NCI-H345 treated with DMSO at 0.1 percent for 48 hours (cell line): Measurements from ENCODE around the gene KCNAB1.
"Not testable (repeated sequence)": the region's sequence is repeated elsewhere in the genome, so short reads cannot be mapped to it uniquely, and the experiment has no call there.

ENCODE experiments used
- DNase-seq: peaks from one replicate; lab custom pipeline; 2025; ENCODE audit not compliant: unreplicated experiment; lab: John Stamatoyannopoulos, UW

The KCNAB1 gene

GRCh38 chr3:156120528-156121251 is at the start of gene KCNAB1:
Gene KCNAB1, plus strand, starts transcription at chr3:156120578.
- DNase-seq, result no peak

GRCh38 chr3:156071031-156071430 is 49.3 kb upstream of the KCNAB1 start:
- DNase-seq, result no peak

- DNase-seq, result not testable (repeated sequence)
Observed at GRCh38 chr3:156072950-156073657, 47.3 kb upstream of the KCNAB1 start.

GRCh38 chr3:156090126-156090525 is 30.3 kb upstream of the KCNAB1 start:
- DNase-seq, result no peak

- no peak for DNase-seq
Observed at GRCh38 chr3:156093964-156094363, 26.4 kb upstream of the KCNAB1 start.

- DNase-seq, result no peak
Observed at GRCh38 chr3:156094391-156094790, 26.0 kb upstream of the KCNAB1 start.

- DNase-seq, result not testable (repeated sequence)
Observed at GRCh38 chr3:156095652-156096051, 24.7 kb upstream of the KCNAB1 start.

- no peak for DNase-seq
Observed at GRCh38 chr3:156098437-156099035, 21.8 kb upstream of the KCNAB1 start.

- DNase-seq, result not testable (repeated sequence)
Observed at GRCh38 chr3:156099348-156099747, 21.0 kb upstream of the KCNAB1 start.

- DNase-seq, result not testable (repeated sequence)
Observed at GRCh38 chr3:156099984-156100383, 20.4 kb upstream of the KCNAB1 start.

GRCh38 chr3:156102267-156102931 is 18.0 kb upstream of the KCNAB1 start:
- no peak for DNase-seq

- no peak for DNase-seq
Observed at GRCh38 chr3:156106721-156107373, 13.5 kb upstream of the KCNAB1 start.

GRCh38 chr3:156107504-156107903 is 12.9 kb upstream of the KCNAB1 start:
- no peak for DNase-seq

GRCh38 chr3:156108616-156109015 is 11.8 kb upstream of the KCNAB1 start:
- no peak for DNase-seq

GRCh38 chr3:156109989-156110388 is 10.4 kb upstream of the KCNAB1 start:
- no peak for DNase-seq

GRCh38 chr3:156126467-156126866 is 6.1 kb downstream of the KCNAB1 start:
- DNase-seq, result no peak

GRCh38 chr3:156131241-156131640 is 10.9 kb downstream of the KCNAB1 start:
- no peak for DNase-seq

GRCh38 chr3:156131799-156132198 is 11.4 kb downstream of the KCNAB1 start:
- DNase-seq, result no peak

GRCh38 chr3:156132313-156132712 is 11.9 kb downstream of the KCNAB1 start:
- no peak for DNase-seq

- DNase-seq, result no peak
Observed at GRCh38 chr3:156133076-156133475, 12.7 kb downstream of the KCNAB1 start.
